ENCODE results near the gene NIN.

DNA sequence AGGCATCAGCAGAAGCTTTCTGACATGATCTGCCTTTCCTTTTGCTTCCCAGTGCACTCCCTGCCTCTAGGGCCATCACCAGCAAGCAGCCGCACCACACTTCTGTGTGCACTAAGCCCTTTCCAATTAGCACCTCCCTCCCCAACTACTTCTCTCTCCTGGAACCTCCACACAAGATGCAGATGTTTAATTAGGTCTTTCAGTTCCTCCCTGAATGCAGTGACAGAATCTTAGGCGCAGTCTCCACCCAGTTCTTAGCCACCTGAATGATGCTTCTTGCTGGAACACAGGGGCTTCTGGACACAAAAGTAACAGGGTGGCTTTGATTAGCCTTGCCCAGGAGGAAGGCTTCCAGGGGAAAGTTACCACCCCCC lies 32.9 kb downstream of the NIN start:
- TF ChIP-seq POLR2AphosphoS5 (IDR thresholded peaks at IDR 0.05; ENCODE audit: low read depth, low read length) = no peak
- no peak for TF ChIP-seq SIN3A (IDR thresholded peaks at IDR 0.05; ENCODE audit: borderline replicate concordance, insufficient read depth, low read length)
- TF ChIP-seq, protein P1, sequence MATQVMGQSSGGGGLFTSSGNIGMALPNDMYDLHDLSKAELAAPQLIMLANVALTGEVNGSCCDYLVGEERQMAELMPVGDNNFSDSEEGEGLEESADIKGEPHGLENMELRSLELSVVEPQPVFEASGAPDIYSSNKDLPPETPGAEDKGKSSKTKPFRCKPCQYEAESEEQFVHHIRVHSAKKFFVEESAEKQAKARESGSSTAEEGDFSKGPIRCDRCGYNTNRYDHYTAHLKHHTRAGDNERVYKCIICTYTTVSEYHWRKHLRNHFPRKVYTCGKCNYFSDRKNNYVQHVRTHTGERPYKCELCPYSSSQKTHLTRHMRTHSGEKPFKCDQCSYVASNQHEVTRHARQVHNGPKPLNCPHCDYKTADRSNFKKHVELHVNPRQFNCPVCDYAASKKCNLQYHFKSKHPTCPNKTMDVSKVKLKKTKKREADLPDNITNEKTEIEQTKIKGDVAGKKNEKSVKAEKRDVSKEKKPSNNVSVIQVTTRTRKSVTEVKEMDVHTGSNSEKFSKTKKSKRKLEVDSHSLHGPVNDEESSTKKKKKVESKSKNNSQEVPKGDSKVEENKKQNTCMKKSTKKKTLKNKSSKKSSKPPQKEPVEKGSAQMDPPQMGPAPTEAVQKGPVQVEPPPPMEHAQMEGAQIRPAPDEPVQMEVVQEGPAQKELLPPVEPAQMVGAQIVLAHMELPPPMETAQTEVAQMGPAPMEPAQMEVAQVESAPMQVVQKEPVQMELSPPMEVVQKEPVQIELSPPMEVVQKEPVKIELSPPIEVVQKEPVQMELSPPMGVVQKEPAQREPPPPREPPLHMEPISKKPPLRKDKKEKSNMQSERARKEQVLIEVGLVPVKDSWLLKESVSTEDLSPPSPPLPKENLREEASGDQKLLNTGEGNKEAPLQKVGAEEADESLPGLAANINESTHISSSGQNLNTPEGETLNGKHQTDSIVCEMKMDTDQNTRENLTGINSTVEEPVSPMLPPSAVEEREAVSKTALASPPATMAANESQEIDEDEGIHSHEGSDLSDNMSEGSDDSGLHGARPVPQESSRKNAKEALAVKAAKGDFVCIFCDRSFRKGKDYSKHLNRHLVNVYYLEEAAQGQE (IDR thresholded peaks at IDR 0.05; ENCODE audit: insufficient read depth in 1 of 2, low read depth in 2 of 2, low read length in 2 of 2) = no peak

Data from PFSK-1 (cell line).